ENCODE data around the gene LHPP.

Gene LHPP

DNA sequence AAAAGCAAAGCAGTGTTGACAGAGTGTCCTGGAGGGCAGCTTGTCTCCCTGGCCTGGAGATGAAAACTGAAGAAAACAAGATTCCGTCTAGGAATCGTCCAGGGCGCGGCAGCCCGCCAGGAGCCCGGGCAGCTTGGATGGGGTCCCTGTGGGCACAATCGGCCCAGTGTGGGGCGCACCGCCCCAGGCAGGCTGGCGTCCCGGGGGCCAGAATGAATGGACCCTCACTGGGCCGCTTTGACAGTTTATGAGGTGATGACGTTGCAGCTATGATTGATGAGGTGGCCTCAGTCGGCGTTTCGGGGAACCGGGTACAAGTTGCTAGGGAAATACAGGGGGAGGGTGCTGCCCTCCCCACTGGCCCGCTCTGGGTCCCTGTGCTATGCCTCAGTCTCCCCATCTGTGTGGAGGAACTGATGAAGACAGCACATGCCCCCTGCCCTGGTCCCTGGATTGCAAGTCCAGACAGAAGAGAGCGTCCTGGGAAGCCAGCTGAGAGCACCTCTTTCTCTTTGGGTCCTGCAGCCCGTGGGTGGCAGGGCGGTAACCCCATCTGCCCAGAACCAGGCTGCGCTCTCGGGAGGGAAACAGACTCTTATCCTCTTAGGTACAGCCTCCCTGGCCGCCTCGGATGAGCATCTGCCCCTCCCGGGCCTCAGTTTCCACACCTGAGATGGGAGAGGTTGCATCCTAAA lies 131.3 kb downstream of the LHPP start:
- FAIRE-seq, result no peak
- DNase-seq (ENCODE audit: low spot score), result no peak

DNA sequence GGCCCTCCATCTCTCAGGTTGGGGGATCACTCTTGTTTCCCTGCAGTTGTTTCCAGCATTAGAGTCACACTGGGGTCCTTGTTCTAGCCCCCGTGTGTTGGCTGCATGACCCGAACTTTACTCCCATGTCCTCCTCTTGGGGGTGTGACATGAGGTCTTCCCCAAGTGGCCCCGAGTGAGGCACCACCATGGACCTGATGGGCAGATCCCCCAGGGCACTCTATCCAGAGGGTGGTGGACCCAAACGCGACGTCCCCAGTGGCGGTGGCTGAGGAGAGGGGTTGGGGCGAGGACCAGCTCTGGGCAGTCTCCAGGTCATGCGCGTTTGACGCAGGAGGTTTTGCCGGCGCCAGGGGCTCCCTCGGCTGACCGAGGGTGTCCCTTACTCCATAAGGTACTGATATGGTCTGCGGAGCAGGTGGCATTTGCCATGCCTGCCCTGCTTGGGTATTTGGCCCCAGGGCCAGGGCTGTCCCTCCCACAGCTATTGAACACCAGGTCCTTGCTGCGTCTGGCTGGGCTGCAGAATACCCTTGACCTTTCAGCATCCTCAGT lies 131.9 kb downstream of the LHPP start:
- no peak for FAIRE-seq
- DNase-seq (ENCODE audit: low spot score), result no peak

DNA sequence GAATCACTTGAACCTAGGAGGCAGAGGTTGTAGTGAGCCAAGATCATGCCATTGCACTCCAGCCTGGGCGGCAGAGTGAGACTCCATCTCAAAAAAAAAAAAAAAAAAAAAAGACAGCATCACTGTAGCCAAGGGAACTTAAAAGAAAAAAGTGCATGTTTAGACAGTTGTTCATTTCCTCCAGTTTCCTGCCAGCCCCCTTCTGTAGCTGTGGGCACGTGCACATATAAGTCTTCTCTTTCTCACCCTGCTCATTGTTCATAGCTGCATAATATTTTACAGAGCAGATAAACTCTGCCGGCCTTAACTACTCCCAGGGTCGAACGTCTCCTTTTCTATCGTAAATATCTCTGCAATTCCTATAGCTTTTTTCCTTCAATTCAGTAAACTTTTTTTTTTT lies 132.6 kb downstream of the LHPP start:
- FAIRE-seq (no peak), DNase-seq (ENCODE audit: low spot score) (no peak)

DNA sequence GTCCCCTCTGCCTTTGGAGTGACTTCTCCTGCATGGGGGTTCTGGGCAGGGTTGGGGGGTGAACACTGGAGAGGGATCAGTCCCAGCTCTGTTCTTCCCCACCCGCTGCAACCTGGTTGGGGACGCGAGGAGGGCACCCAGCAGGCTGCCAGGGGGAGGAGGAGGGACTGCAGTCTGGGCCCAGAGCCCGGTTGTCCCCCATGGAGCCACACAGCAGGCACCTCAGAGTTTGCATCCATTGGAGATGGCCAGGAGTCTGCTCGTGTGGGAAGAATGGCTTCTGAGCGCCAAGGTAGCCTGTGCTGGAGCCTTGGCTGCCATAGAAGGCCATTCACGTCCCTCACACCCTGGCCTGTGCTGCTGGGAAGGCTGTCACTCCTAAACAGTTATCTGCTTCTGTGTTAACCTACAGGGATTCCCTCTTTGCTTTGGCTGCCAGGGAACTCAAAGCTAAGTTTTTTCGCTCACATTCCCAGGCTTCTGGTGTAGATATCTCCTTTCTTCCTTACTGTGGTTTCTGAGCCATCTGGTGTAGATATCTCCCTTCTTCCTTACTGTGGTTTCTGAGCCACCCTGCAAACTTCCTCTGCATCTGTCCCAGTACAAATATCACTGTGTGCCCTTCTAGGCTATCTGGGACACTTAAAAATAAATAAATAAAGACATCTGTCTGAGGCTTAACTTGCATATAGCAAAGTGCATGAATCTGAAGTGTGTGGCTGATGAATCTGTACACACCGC lies 133.7 kb downstream of the LHPP start:
- FAIRE-seq, result no peak
- no peak for DNase-seq (ENCODE audit: low spot score)

DNA sequence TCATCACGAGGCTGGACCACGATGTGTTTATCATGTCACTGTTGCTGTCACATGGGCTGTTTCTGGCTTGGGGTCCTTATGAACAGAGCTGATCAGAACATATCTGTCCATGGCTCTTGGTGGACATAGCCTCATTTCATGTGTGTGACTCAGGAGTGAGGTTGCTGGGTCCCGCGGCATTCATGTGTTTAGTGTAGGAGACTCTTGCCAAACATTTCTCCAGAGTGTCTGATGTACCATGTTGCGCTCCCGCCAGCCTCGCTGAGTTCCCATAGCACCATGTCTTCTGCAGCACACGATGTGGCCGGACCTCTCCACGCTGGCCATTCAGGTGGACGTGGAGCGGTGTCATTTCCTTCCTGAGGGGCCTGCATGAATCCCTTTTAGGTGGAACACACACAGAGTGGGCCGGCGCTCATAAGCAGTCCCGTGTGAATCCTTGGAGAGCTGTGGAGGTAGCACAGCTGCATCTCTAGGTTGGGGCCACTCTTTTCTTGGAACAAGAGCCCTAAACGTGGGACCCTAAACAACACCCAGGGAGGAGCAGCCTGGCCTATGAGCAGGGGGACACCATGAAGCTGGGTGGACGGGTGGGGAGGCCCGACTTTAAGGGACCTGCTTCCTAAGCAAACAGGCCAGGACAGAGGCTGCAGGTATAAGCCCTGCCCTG lies 134.6 kb downstream of the LHPP start:
- FAIRE-seq (no peak), DNase-seq (ENCODE audit: low spot score) (no peak)

DNA sequence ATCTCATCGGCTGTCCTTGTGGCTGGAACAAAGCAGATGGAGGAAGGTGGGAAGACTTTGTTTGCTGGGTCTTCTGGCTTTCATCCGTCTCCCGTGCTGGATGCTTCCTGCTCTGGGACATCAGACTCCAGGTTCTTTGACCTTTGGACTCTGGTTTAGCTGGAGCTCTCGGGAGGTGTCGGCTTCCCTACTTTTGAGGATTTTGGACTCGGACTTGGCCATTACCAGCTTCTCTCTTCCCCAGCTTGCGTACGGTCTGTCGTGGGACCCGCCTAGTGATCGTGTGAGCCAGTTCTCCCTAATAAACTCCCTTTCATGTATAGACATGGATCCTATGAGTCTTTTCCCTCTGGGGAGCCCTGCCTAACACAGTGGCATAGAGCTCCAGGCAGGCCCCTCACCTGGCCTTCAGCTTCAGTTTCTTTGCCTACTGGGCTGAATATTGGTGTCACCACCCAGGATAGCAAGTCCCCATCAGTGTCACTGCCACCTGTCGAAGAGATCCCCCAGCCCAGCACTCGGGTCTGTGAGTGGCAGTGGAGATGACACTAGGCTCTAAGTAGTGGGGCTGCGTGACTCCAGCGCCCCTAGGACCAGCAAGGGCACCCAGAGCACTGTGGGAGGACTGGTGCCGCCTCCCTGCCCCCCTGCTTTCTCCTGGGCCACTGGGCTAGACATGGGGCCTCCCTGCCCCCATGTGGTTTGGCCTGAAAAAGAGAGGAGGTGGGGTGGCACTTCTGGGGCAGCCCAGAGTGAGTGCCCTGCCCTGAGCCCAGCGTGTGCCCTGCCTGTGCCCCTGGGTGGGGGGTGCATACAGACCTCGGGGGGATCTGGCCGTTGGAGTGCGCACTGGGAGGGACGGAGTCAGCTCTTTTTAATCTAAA lies 135.6 kb downstream of the LHPP start:
- DNase-seq (ENCODE audit: low spot score), result no peak
- FAIRE-seq, result no peak

DNA sequence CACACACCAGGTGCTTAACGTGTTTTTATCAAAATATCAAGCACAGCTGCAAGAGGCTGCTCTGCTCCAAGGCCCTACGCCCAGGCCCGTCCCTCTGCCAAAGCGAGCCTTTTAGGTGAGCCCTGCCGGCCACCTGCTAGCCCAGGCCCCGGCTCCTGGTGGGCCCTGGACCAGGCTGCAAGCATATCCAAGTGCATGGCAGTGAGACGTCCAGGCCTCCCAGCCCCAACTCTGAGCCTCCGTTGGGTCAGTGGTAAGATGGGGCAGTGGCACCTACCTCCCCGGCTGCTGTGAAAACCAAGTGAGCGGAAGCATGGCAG lies 136.2 kb downstream of the LHPP start:
- FAIRE-seq, result no peak
- DNase-seq (ENCODE audit: low spot score), result no peak

DNA sequence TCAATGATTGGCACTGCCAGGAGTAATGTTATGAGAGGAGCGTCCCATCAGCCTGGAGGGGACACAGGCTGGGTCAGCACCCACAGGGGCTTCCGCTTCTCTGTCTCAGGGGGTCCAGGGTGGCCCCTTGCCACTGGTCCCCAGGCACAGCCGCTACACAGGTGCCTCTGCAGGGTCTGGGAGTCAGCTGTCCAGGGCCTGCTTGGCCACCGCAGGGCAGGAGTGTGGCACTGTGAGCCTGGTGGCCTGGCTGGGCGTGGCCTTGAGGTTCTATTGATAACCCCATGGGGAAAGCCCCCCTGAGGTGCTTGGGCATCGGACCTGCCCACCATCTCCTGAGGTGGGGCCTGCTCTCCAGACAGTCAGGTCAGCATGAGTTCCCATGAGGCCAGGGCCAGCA lies 136.6 kb downstream of the LHPP start:
- DNase-seq (ENCODE audit: low spot score) (no peak), FAIRE-seq (no peak)

DNA sequence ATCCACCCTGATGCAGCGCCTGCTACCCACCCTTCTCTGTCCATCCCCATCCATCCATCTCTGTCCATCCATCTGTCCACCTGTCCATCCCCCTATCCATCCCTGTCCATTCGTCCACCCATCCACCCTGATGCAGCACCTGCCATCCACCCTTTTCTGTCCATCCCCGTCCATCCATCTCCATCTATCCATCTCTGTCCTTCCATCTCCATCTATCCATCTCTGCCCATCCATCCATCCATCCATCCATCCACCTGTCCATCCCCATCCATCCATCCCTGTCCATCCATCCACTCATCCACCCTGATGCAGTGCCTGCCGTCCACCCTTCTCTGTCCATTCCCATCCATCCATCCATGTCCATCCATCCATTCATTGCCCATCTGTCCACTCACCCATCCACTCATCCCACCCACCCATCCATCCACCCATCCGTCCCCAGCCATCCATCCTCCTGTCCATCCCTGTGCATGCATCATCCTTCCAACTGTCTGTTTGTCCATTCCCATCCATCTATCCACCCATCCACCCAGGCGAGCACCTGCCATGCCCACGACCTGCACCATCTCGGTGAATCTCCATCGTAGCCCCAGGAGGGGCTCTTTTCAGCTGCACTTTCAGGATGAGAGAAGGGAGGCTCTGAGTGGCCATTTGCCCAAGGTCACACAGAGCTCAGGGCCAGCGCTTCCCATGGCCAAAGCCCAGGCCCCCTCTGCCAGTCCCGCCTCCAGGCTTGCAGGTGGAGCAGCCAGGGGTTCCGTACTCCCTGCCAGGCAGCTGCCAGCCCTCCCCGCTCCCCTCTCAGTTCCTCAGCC lies 137.4 kb downstream of the LHPP start:
- no peak for DNase-seq (ENCODE audit: low spot score)
- FAIRE-seq, result peak; percentile 68

DNA sequence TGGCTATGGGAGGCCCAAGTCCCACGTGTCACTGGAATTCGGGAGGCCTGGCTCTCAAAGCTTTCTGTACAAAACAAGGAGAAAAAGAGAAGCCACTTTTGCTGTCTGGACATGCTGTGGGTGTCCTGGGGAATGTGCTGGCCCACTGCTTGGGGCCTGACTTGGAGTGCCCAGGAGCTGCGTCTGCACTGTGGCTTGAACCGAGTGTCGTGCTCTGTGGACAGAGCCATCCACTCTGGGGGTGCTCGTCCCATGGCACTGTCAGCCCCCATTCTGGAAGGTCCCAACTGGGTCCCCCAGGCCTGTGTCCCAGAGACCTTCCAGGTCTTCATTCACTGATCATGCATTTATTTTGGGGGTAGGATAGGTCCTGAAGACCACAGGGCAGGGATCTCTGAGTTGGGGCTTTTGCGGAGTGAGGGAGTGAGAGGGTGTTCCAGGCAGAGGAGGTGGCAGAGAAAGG lies 138.0 kb downstream of the LHPP start:
- FAIRE-seq, result no peak
- no peak for DNase-seq (ENCODE audit: low spot score)

DNA sequence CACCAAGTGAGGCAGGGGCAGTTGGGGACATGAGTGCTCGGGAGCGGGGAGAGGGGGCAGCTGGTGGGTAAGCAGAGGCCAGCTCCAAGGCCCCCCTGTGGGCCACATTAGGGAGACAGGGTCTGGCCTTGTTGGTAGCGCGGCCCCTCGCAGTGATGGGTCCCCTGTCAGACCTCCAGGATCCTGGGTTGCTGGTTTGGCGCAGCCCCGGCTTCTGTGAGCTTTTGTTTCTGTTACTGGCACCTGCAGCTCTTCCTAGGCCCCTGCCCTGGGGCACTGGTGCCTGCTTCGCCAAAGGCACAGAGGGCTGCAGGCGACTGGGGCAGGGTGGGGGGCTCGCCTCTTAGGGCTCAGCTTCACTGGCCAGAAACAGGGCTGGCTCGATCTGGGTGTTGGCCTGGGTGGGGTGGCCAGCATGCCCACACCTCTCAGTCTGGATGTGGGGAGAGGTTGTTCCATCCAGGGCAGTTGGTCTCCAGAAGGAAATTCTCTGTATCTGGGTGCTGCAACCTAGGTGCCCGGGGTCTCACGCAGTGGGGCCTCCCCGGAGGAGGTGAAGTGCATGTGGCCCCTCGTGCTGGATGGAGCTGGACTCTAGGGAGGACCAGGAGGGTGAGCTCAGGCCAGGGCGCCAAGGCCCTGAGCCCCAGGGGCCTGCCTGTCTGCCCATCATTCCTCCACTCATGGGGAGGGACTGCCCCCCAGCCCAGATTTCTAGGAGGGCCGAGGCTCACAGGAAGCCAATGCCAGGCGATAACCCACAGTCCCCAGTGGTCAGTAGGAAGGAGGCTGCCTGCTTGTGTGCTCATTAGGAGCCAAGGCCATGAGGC lies 138.6 kb downstream of the LHPP start:
- FAIRE-seq, result no peak
- DNase-seq (ENCODE audit: low spot score), result no peak

DNA sequence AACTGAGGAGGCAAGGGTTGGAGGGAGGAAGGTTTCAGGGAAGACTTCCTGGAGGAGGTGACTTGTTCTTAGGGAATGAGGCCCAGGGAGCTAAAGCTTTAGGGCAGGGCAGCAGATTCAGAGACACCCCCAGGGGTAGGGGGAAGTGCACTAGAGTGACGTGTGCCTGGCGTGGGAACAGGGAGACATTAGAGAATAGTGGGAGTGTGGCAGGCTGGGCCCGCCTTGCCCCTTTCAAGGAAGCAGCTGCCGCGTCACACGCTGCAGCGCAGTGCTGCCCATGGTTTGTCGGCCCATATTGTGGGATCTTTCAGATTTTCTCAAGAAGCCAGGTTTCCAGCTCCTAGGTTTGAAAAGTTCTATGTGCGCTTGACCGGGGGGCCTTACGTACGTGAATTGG lies 139.4 kb downstream of the LHPP start:
- FAIRE-seq (no peak), DNase-seq (ENCODE audit: low spot score) (no peak)

DNA sequence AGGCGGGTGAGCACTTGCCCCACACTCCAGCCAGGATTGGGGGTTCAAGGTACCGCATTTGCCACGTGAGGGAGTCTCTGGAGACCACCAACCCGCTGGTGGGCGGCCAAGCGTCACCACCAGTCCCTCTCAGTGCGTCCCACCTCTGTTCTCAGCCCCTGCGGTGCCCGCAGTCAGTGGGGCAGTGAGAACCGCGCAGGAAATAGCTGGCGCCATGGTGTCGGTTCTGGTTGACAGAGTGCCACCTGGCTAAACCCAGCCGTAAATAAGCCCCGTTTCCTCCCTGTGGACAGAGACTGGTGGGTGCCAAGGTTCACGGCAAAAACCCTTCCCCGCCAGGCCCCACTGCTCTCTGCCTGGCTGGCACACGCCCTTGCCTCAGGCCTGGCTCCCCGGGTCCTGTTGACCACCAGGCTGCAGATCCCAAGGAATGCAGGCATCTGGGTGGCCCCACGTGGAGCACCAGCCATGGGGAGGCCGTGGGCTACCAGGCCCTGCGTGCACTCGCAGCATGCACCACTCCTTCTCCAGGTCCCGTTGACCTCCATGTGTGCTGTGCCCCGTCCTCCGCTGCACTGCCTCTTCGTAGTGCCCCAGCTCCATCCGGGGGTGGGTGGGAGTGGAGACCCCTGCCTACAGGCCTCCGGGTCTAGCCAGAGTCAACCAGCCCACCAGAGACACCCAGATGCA lies 140.0 kb downstream of the LHPP start:
- no peak for DNase-seq (ENCODE audit: low spot score)
- FAIRE-seq, result no peak

DNA sequence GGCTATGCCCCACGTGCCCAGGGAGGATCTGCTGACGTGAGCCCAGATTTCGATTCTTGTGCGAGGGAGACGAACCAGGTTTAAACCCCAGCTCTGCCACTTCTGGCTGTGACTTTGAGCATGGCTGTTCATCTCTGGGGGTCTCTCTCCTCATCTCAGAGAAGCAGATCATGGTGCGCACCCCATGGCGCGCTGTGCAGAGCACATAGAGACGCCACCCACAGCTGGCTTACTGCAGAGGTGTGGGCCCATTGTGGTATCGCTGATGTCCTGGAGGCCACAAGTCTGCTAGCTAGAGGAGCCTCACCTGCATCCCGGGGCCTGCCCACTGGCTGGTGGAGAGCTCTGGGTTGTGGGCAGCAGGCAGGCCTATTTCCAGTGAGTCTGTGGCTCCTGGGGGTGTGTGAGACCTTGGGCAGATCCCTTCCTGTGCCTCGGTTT lies 140.5 kb downstream of the LHPP start:
- FAIRE-seq (no peak), DNase-seq (ENCODE audit: low spot score) (no peak)

DNA sequence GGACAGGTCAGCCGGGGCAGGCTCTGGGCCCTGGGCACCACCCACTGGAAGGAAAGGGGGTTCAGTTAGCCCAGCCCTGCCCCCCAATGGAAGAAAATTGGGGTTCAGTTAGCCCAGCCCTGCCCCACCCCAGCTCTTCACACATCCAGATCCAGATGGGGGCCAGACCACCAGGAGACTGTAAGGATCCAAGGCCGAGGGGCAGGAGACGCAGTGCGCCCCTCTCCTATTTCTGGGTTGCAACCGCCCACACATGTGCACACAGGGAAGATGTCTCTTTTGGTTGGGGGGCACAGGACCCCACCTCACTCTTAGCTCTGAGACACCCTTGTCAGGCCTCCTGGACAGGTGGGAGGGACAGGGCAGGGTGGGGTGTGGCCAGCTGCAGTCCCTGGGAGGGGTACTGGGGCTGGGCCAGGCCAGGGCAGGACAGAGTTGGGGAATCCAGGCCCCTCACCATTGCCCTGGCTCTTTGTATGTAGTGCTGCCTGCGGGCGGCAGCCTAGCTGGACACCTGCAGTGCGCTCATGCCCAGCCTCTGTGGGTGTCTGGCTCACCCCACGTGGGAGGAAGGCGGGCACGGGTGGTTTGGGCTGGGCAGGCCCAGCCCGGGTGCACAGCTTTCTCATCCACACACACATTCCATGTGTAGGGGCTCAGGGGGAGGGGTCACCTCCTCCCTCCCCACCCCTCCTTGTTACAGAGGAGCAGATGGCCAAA lies 141.2 kb downstream of the LHPP start:
- DNase-seq (ENCODE audit: low spot score), result no peak
- no peak for FAIRE-seq

DNA sequence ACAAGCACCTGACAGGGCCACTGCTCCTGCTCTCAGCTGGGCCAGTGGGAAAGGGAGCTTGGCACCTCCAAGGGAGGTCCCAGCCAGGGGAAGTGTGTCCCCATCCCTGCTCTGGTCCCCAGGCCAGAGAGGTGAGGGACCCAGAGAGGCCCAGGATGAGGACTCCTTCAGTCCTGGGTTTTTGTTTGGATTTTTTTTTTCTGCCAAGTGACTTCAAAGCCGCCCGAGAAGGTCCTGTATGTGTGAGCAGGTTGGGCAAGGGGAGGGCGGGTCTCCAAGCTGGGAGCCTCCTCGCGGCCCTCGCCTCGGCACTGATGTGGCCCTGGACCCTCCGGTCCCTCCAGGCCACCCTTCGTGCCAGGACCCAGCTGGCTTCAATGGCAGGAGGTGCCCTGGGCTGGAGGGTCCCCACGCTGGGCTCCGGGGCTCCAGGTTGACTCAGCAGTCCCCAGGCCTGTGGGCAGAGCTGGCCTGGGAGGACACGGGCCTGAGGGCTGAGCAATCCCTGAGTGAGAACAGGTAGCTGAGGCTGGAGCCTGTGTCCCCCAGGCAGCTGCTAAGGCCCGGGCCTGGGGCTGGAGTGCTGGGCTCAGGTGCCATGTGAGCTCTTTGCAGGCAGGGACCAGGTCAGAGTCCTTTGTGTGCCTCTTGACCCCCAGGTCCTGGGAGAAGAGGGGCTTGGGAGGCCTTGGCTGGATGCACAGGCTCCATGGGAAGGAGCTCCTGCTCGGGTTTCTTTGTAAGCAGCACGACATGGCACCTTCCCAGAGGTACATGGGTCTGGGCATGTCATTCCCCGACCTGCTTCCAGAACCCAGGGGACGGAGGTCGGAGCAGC lies 142.0 kb downstream of the LHPP start:
- FAIRE-seq (no peak), DNase-seq (ENCODE audit: low spot score) (no peak)

DNA sequence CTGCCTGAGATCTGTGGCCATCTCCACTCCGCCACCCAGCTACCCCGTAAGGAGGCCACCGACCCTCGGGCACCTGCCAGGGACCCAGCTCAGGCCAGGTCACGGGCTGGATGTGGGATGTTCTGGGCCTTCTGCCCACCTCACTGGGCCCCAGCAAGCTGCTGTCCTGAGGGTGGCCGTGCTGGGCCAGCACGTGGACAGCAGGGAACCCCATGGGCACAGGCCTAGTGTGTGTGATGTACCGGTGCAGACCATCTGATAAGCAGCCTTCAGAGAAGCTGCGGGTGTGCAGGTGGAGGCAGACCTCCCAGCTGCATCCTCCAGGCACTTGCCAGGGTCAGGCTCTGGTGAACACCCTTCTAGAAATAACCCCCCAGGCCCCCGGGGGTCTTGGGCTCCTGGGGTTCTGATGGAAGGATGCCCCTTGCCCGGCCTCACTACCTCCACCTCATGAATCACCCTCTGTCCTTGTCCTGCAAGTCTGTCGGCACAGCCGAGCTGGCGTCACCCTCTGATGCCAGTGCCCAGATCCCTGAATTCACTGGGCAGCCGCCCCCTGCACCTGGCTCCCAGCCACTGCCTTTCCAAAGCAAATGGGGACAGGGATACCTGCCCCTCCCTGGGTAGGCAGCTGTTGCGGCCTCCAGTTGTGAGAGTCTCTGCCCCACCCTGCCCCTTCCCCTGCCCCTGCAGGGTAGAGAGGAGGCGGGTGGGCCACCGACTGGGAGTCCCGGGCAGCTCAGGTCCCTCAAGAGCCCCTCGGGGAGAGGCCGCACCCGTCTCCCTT lies 142.8 kb downstream of the LHPP start:
- DNase-seq (ENCODE audit: low spot score) (no peak), FAIRE-seq (no peak)

All from urothelium cell line (cell line).